Upper lobe of left lung (tissue), 6 donors: ENCODE results near the gene MAP2. TPM values are rescaled to one million over a fixed set of nuclear protein-coding genes. Genes with fewer than 3 reads are reported as not detected.

Experiments used
- ATAC-seq, 2 donors: fragments of 200-7000 bp; cut with Tn5 transposase; one replicate each; pipeline ENCODE4 v1.9.1; 2022; ENCODE audit warnings: mild to moderate bottlenecking in 2 of 2, moderate library complexity in 2 of 2; ENCODE audit not compliant: low FRiP score in 2 of 2
- DNase-seq, 2 donors: peaks; one replicate each; pipeline ENCODE4 v3.0.0-alpha.2; 2019 to 2020
- H3K27ac ChIP-seq, 4 donors: fragments of 200-600 bp; sonication (generic); one replicate each; pipeline ENCODE4 v1.5.1; 2016 to 2019
- H3K27me3 ChIP-seq, 4 donors: fragments of 200-600 bp; sonication (generic); one replicate each; pipeline ENCODE4 v1.5.1; 2017 to 2019
- H3K36me3 ChIP-seq, 4 donors: fragments of 200-600 bp; sonication (generic); one replicate each; pipeline ENCODE4 v1.5.1; 2016 to 2019
- H3K4me1 ChIP-seq, 4 donors: fragments of 200-600 bp; sonication (generic); one replicate each; pipeline ENCODE4 v1.5.1; 2018 to 2019
- H3K4me3 ChIP-seq, 4 donors: fragments of 200-600 bp; sonication (generic); one replicate each; pipeline ENCODE4 v1.5.1; 2017 to 2019; ENCODE audit warnings: mild to moderate bottlenecking in 2 of 4, moderate library complexity in 1 of 4
- H3K9me3 ChIP-seq, 4 donors: fragments of 200-600 bp; sonication (generic); one replicate each; pipeline ENCODE4 v1.5.1; 2018 to 2019
- CTCF ChIP-seq, 6 experiments: fragments of 450-650 bp in 4 of 6; fragments of 200-600 bp in 2 of 6; sonication (generic) in 2 of 6; IDR thresholded peaks; one replicate each; pipeline ENCODE4 v1.5.1; 2016 to 2019; ENCODE audit warnings: antibody characterized with exemption in 6 of 6
- EP300 ChIP-seq, 4 donors: sonication (generic); formaldehyde crosslinking; IDR thresholded peaks; one replicate each; pipeline ENCODE4 v1.5.1; 2017; ENCODE audit warnings: antibody characterized with exemption in 4 of 4, control low read depth in 2 of 4
- POLR2A ChIP-seq, 4 donors: fragments of 450-650 bp; IDR thresholded peaks; one replicate each; pipeline ENCODE4 v1.5.1; 2016 to 2017; ENCODE audit warnings: antibody characterized with exemption in 4 of 4, mild to moderate bottlenecking in 2 of 4
- POLR2AphosphoS5 ChIP-seq, 2 donors: sonication (generic); formaldehyde crosslinking; IDR thresholded peaks; one replicate each; pipeline ENCODE4 v1.5.1; 2017; ENCODE audit warnings: antibody characterized with exemption in 2 of 2
- WGBS, 2 donors: methylation state at CpG; one replicate each; pipeline ENCODE4 v1.1.5; 2017 to 2018; 5-methylcytosine and 5-hydroxymethylcytosine counted together
- total RNA-seq, 6 donors: library from RNA; depleted of rRNA in 4 of 6; stranded (reverse); fragments of >200 nt in 4 of 6; gene quantifications; one replicate each; pipeline versions ENCODE4 v1.1.0 to v1.2.1, GENCODE V29; 2016 to 2021
- donor health status: DM: no; HTN: no; CAD: no; lungs with moderate emphysema.
- donor health status: DM: no; HTN: yes; CAD: no; lungs with severe emphysema.

Gene MAP2
- total RNA-seq, 6 donors from 2014 or later = 25.2 to 121 (median 58.7) TPM

GRCh38 chr2:209640358-209640757, 216.5 kb downstream of the MAP2 start:
- Histone ChIP-seq H3K4me3 (no peak overlapping the region), H3K4me1 (no peaks in the 10 kb centered on the region), H3K9me3 (no peaks in the 10 kb centered on the region), H3K27ac (no peak overlapping the region), H3K36me3 (no peaks in the 10 kb centered on the region), H3K27me3 (no peaks in the 10 kb centered on the region)
- TF ChIP-seq EP300 (IDR thresholded peaks at IDR 0.05) = no peak
- no peak for TF ChIP-seq POLR2A (IDR thresholded peaks at IDR 0.05)
- no peak for TF ChIP-seq POLR2AphosphoS5 (IDR thresholded peaks at IDR 0.05)
- no peak for TF ChIP-seq CTCF (IDR thresholded peaks at IDR 0.05)
- DNase-seq (no peak), ATAC-seq (no peak)
- WGBS, 2 donors = 67 to 70% methylated on average over 2 of the region's 2 CpGs

GRCh38 chr2:209642146-209642820, 218.4 kb downstream of the MAP2 start:
- WGBS, 2 donors = 89 to 91% methylated on average over 3 of the region's 3 CpGs
- Histone ChIP-seq H3K27me3 (no peaks in the 10 kb centered on the region), H3K9me3 (no peaks in the 10 kb centered on the region), H3K27ac (no peak overlapping the region), H3K36me3 (no peaks in the 10 kb centered on the region), H3K4me3 (no peak overlapping the region), H3K4me1 (no peaks in the 10 kb centered on the region)
- no peak for TF ChIP-seq CTCF (IDR thresholded peaks at IDR 0.05)
- no peak for TF ChIP-seq EP300 (IDR thresholded peaks at IDR 0.05)
- TF ChIP-seq POLR2AphosphoS5 (IDR thresholded peaks at IDR 0.05) = no peak
- TF ChIP-seq POLR2A (IDR thresholded peaks at IDR 0.05) = no peak
- no peak for ATAC-seq
- DNase-seq = no peak

- H3K27me3 ChIP-seq = no peaks in the 10 kb centered on the region
- ATAC-seq (no peak), DNase-seq (no peak)
- H3K4me3 ChIP-seq = no peak overlapping the region
- no peaks in the 10 kb centered on the region for H3K36me3 ChIP-seq
- no peaks in the 10 kb centered on the region for H3K4me1 ChIP-seq
- TF ChIP-seq POLR2AphosphoS5 (IDR thresholded peaks at IDR 0.05) = no peak
- no peak for TF ChIP-seq POLR2A (IDR thresholded peaks at IDR 0.05)
- no peak for TF ChIP-seq CTCF (IDR thresholded peaks at IDR 0.05)
- no peak for TF ChIP-seq EP300 (IDR thresholded peaks at IDR 0.05)
- no peak overlapping the region for H3K27ac ChIP-seq
- no peaks in the 10 kb centered on the region for H3K9me3 ChIP-seq
These were observed 221.0 kb downstream of the MAP2 start for GRCh38 chr2:209644842-209645241.

- WGBS, 2 donors = 82 to 89% methylated on average over 3 of the region's 3 CpGs
- TF ChIP-seq EP300 (IDR thresholded peaks at IDR 0.05) (no peak), CTCF (IDR thresholded peaks at IDR 0.05) (no peak), POLR2A (IDR thresholded peaks at IDR 0.05) (no peak), POLR2AphosphoS5 (IDR thresholded peaks at IDR 0.05) (no peak)
- DNase-seq (no peak), ATAC-seq (no peak)
- H3K4me1 ChIP-seq = no peaks in the 10 kb centered on the region
- H3K36me3 ChIP-seq = peaks cover 0 to 8% (median 0%) of the 10 kb centered on the region in 4 donors
- no peaks in the 10 kb centered on the region for H3K27me3 ChIP-seq
- H3K9me3 ChIP-seq = no peaks in the 10 kb centered on the region
- no peak overlapping the region for H3K4me3 ChIP-seq
- no peak overlapping the region for H3K27ac ChIP-seq
These were observed 224.9 kb downstream of the MAP2 start for GRCh38 chr2:209648714-209649113.

GRCh38 chr2:209653134-209653533, 229.3 kb downstream of the MAP2 start:
- 79 to 81% methylated on average over 6 of the region's 6 CpGs for WGBS, 2 donors
- H3K27ac ChIP-seq = no peak overlapping the region
- DNase-seq (no peak), ATAC-seq (no peak)
- peaks cover 0 to 12% (median 0%) of the 10 kb centered on the region in 4 donors for H3K36me3 ChIP-seq
- no peaks in the 10 kb centered on the region for H3K4me1 ChIP-seq
- H3K27me3 ChIP-seq = no peaks in the 10 kb centered on the region
- H3K9me3 ChIP-seq = no peaks in the 10 kb centered on the region
- TF ChIP-seq POLR2A (IDR thresholded peaks at IDR 0.05) (no peak), CTCF (IDR thresholded peaks at IDR 0.05) (no peak), EP300 (IDR thresholded peaks at IDR 0.05) (no peak), POLR2AphosphoS5 (IDR thresholded peaks at IDR 0.05) (no peak)
- no peak overlapping the region for H3K4me3 ChIP-seq
